ENCODE measurements around the gene RNF157.
A peak's percentile ranks its signal among the peaks of the same experiment; 100 is the strongest.

RNF157 gene

GRCh38 chr17:76184290-76184689 lies 56.0 kb downstream of the RNF157 start:
- no peak for DNase-seq

- DNase-seq = peak; percentile 48
Observed at GRCh38 chr17:76182016-76182764, 58.1 kb downstream of the RNF157 start.

- DNase-seq = no peak
Observed at GRCh38 chr17:76179496-76180467, 60.5 kb downstream of the RNF157 start.

- DNase-seq = no peak
Observed at GRCh38 chr17:76178124-76178523, 62.2 kb downstream of the RNF157 start.

- DNase-seq = no peak
Observed at GRCh38 chr17:76176701-76177574, 63.4 kb downstream of the RNF157 start.

GRCh38 chr17:76174037-76174436 lies 66.3 kb downstream of the RNF157 start:
- DNase-seq = no peak

- no peak for DNase-seq
Observed at GRCh38 chr17:76173474-76173873, 66.8 kb downstream of the RNF157 start.

- DNase-seq = no peak
Observed at GRCh38 chr17:76171706-76172105, 68.6 kb downstream of the RNF157 start.

GRCh38 chr17:76170114-76170513 lies 70.2 kb downstream of the RNF157 start:
- no peak for DNase-seq

GRCh38 chr17:76166906-76167305 lies 73.4 kb downstream of the RNF157 start:
- no peak for DNase-seq

GRCh38 chr17:76166168-76166567 lies 74.1 kb downstream of the RNF157 start:
- DNase-seq = no peak

- DNase-seq = no peak
Observed at GRCh38 chr17:76164331-76164730, 76.0 kb downstream of the RNF157 start.

- DNase-seq = no peak
Observed at GRCh38 chr17:76163919-76164318, 76.4 kb downstream of the RNF157 start.

GRCh38 chr17:76161619-76162266 lies 78.5 kb downstream of the RNF157 start:
- DNase-seq = no peak

GRCh38 chr17:76160896-76161528 lies 79.3 kb downstream of the RNF157 start:
- no peak for DNase-seq

GRCh38 chr17:76159157-76159556 lies 81.1 kb downstream of the RNF157 start:
- DNase-seq = no peak

- no peak for DNase-seq
Observed at GRCh38 chr17:76157759-76158158, 82.5 kb downstream of the RNF157 start.

GRCh38 chr17:76156662-76156991 lies 83.7 kb downstream of the RNF157 start:
- no peak for DNase-seq

- DNase-seq = no peak
Observed at GRCh38 chr17:76155988-76156661, 84.2 kb downstream of the RNF157 start.

GRCh38 chr17:76154936-76155845 lies 85.1 kb downstream of the RNF157 start:
- DNase-seq = no peak

Data from 8988T (cell line).